GM18870 (cell line): ENCODE data around the gene CD82.
A peak's percentile ranks its signal among the peaks of the same experiment; 100 is the strongest.

ENCODE experiments used
- ATAC-seq: cut with Tn5 transposase; IDR thresholded peaks from one replicate; pipeline ENCODE4 v1.9.1; 2021; ENCODE audit warnings: moderate library complexity; ENCODE audit not compliant: unreplicated experiment

Gene CD82

DNA sequence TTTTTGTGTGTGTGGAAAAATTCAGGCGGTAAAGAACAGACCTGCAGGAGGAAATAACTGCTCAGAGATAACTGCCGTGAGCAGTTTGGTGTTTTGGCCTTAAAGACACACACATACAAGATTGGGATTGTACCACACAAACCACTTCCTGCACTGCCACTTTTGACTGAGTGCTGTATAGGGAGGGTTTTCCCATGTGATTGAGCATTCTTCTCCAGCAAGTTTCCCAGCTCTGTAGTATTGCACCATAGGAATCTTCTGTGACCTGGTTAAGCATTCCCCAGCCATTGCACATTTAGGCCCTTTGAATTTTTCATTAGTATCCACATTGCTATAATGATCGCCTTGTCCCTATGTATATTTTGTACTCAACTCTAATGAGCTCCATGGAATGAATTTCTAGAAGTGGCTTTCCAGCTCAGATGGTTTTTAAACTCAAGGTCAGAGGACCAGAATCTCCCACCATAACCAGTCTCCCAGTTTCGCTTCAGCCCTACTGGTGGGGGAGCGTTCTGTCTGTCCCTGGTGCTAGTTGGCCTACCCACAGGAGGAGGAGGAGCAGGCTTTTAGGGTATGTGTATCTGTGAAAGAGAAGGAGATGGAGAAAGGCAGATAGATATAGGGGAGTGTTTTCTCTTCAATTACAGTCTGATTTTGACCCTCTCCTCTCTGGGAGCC lies 9.3 kb downstream of the CD82 start:
- ATAC-seq: peak; percentile 47

DNA sequence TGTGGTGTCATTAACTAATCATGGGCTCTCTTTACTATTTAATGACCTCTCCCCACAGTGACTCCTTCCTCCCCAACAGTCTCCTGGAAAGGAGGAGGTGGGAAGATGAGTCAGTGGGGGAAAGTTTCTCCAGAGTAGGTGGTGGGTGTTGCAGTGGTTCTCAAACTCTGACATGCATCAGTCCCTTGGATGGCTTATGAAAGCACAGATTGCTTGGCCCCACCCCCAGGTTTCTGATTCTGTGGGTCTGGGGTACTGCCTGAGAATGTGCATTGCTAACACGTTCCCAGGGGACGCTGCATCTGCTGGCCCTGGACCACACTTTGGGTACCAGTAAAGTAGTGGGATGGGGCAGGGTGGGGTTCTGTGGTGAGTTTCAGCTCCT lies 9.8 kb downstream of the CD82 start:
- ATAC-seq: peak; percentile 15

DNA sequence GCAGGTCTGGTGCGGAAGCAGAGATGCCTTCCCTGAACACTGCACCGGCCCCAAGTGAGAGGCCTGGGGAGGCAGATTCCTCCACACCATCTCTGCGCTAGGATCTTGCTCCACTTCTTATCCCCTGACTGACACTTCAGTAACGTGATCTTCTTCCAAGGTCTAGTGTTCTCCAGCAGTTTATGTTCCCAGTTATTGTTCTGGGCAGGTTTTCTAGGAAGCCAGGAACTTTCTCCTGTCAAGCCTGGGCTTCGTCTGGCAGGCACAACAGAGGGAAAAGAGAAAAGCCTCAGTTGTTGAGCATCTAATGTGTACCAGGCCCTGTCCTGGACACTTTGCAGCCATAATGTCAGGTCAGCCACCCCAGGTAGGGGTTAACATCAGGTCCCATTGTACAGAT lies 10.5 kb downstream of the CD82 start:
- ATAC-seq: no peak

DNA sequence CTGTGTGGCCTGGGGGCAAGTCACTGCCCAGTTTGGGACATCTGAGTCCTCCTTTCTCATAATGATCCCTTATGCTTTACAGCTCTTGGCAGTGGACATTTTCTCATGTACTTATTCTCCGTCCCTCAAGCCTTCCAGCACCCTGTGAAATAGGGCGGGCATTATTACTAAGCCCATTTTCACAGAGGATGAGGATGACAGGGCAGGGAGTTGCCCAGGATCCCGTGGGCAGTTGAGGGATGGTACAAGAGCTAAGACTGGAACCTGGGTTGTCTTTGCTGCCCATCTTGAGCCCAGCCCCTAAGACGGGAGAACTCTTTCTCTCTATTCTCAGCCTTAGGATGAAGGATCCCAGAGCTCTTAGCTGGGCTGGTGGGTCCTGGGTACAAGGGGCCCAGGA lies 11.2 kb downstream of the CD82 start:
- no peak for ATAC-seq

DNA sequence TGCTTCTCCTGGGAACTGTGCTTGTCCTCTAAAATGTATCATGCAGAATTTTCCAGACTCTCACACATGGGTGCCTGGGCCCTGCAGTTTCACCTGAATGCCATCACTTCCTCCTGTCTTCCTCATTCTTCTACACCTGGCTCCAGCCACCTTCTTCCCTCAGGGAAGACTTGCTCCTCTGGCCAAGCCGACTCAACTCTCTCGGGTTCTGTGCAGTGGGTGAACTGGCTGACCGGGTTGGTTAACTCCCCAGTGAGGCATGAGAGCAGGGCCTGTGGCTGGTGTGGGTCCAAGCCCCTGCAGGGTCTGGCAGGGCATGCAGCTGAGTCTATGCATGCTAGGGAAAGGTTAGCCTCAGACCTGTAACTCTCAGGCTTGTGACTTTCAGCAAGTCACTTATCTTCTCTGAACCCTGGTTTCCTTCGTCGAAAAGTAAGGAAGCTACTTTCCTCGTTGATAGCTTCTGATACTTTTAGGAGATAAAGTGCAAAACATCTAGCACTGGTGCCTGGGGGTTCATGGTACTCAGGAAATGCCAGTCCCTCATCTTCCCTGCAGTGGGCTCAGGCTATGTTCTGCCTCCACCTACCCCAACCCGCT lies 11.9 kb downstream of the CD82 start:
- no peak for ATAC-seq

DNA sequence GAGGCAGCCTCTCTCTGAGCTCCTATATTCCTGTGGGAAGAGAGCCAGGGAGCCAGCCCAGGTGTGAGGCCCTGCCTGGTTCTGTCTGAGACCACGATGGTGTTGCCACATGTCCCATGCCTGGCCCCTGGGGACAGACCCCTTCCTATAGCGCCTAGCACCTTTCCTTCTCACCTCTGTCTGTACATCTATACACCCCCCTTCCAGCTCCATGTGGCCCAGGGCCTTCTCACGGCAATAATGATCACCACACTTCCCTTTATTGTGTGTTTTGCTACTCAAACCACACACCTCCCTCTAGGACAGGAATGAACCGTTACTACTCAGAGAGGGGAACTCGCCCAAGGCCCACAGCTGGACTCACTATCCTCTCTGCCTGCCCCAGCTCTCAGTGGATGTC lies 12.8 kb downstream of the CD82 start:
- peak; percentile 45 for ATAC-seq

DNA sequence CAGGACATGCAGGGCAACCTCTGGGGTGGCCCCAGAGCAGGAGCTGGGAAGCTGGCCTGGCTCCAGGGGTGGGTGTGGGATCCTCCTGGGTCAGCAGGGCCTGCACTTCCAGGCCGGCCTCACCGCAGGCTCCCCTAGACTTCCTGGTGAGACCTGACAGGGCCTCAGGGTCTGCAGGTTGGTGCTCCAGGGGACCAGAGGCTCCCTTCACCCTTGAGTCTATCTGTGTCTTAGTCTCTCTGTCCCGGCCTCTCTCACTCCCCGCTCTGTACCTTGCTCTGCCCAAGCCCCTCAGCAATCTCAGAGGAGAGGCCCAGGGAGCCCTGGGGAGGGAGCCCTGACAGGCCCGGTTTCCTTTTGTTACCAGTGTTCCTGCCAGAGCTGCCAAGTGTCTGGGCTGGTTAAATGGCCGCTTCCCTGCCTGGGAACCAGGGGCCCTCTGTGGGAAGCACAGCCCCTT lies 13.9 kb downstream of the CD82 start:
- no peak for ATAC-seq

DNA sequence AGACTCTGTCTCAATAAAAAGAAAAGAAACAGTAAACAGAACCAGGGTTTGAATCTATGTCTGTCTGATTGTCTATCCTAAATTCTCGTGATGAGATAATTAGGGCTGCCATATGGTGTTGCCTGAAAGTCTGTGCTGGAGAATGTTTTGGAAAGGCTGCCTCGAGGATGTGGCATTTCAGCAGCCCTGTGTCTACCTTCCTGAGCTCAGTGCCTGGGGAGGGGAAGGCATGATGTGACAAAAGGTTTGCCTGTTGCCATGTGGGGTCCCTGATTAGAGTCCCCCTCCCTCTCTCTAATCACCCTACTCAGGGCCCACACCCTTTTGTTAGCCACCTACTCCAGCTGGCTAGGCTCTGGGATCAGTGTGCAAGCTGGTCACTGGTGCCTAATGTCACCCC lies 15.2 kb downstream of the CD82 start:
- no peak for ATAC-seq

DNA sequence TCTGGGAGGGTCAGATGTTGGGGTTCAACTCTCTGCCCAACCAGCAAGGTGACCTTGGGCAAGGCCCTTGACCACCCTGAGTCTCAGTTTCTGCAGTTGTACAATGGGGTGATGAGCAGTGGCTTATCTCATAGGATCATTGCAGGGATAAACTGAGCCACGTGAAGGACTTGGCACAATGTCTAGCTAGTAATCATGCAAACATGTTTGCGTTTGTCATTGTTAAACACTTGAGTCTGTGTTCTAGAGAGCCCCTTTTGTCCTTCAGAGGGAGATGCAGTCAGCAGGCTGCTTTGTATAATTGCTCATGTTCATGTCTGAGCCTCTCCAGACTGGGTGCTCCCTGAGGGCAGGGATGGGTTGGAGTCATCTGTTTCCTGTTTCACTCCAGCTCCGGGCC lies 15.8 kb downstream of the CD82 start:
- ATAC-seq: no peak

DNA sequence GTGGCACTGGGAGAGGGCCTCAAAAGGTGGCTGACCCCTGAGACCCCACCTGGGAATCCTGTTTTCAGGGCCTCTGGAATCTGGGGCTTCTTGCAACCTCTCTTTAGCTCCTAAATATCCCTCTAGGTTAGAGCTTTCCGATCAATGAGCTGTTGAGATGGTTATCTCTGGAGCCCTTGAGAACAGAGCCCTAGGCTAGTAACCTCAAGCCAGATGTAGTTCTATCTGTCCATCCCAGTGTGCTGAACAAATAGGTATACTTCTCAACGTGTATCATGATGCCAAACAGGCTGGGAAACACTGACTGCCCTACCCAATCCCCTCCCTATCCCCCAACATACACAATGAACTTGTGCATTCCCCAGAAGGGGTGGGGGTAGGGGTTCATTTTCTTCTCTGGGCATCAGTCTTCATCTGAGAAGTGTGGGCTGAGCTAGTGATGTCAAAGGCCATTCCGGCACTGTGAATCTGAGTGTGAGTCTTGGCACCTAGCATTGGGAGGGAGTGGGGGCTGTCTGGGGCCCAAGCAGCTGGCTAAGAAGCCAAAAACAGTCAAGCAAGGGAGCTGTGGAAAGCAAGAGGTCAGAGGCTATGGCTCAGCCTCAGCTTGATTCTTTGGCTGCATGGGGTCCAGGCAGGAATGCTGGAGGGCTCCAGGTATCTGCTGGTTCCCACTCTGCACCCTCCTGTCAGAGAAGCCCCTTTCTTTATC lies 17.3 kb downstream of the CD82 start:
- no peak for ATAC-seq

DNA sequence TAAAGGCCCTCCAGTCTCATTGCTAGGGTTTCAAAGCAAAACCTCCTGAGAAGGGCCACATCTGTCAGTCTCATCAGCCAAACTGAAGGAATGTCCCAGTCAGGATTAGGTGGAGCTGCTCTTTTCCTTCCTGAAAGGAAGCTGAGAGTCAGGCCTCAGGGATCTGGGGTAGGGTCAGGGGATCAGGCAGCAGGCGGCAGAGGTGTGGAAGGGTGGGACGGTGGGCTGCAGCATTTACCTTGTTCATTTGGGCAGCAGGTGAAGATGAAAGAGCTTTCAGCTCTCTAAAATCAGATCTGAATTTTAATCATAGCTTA lies 17.8 kb downstream of the CD82 start:
- no peak for ATAC-seq

DNA sequence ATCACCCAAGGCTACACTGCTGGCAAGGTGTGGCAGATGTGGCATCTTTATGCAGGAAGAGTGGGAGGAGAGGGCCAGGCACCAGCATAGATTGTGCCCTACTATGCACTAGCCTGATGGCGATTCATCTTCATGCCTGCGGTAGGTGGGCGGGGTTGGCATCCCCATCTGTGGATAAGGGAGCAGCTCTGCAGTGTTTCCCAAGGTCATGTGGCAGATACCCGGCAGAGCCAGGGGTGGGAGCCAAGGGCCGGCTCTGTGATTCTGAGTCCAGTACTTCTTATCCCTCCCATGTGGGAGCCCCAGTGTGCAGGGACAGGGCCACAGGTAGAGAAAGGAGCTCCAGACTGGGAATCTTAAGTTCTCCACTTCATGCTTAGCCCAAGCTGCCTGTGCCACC lies 20.0 kb downstream of the CD82 start:
- ATAC-seq: no peak

DNA sequence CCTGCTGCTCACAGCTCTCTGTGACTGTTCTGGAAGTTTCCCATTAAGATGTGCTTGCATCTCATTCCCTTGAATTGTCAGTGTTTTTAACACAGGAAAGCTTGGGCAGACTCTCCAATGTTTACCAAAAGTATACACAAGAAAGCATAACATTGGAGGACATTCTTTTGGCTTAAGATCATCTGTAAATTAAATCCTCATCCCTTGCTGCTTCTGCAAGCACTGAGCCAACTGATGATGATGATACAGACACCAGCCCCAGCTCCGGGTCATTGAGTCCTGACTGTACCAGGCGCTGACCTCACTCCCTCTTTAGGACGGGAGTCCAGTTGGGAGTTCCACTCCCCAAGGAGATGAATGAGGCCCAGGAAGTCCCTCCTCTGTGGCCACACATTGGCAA lies 23.8 kb downstream of the CD82 start:
- ATAC-seq: no peak

DNA sequence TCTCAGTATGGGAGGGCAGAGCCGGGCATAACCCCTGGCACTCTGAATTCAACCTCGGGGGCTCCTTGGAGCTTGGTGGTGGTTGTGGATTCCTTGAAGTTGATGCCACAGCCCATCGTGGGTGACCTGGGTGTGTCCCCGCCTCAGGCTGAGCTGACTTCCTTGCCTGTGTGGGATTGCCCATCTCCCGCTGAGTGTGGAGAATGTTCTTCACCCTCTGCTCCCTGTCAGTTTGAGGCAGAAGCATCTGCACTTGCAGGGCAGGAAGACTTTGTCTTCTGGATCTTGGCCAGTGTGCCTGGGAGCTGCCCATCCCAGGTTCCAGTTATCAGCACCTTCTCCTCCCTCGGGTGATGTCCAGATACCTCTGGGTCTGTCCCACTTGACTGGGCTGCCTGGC lies 25.3 kb downstream of the CD82 start:
- no peak for ATAC-seq

DNA sequence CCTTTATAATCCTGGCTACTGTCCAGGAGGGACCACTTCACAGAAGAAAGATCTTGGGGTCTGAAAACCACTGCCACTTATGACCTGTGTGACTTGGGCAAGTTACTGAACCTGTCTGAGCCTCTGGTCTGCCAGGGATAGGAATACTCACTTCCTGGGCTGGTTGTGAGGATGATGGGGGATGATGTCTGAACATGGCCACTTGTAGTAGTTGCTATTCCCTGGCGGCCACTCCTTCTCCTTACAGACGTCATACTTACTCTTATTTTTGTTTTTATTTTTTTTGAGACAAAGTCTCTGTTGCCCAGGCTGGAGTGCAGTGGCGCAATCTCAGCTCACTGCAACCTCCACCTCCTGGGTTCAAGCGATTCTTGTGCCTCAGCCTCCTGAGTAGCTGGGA lies 26.1 kb downstream of the CD82 start:
- no peak for ATAC-seq

DNA sequence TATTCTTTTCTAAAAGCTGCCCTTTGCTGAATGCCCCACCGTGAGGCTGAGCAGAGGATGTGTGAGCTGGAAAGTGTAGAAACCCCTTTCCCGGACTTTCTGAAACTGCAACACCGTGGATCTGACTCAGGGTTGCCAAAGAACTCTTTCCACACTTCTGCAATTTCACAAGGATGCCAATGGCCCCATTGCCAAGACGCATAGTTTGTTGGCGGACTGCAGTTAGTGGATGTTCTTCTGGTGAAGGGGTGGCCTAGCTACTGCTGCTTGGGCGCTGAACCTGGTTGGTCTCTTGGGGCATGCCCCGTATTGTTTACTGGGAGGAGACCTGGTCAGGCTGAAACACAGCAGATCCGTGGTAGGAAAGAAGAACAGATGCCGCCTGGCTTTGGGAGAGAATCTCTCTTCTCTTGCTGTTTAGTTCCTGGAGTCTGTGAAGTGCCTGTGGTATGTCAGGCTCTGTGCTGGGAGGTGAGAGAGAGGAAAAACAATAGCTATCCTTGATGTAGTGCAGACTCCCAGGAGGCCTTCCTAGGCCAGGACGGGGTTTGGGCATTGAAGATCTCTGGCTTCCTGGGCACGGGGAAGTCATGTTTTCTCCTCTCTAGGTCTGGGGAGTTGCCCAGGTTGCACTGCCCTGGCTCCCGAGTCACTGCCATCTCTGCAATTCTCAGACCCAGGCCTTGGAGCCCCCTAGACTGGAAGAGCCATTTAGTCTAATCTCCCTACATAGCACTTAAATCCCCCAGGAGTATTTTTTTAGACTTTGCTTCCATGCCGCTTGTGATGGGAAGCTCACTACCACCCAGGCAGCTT lies 26.9 kb downstream of the CD82 start:
- ATAC-seq: no peak

DNA sequence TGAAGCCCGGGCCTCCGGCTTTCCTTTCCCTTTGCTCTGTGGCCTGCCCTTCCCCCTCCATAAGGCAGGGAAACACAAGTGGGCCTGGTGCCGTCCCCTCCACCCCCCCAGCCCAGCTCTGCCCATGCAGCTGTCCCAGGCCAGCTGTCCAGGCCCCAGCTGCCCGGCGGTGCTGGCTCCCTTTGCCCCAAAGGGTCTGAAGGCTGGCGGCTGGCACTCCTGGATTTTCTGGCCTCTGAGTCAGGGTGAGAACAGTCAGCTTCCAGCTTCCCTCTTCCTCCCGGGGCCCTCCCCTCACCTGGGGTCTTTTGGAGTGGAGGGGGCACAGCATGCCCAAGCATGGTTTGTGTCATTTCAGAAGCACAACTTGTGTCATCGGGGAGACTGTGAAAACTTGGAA lies 27.8 kb downstream of the CD82 start:
- ATAC-seq: no peak

DNA sequence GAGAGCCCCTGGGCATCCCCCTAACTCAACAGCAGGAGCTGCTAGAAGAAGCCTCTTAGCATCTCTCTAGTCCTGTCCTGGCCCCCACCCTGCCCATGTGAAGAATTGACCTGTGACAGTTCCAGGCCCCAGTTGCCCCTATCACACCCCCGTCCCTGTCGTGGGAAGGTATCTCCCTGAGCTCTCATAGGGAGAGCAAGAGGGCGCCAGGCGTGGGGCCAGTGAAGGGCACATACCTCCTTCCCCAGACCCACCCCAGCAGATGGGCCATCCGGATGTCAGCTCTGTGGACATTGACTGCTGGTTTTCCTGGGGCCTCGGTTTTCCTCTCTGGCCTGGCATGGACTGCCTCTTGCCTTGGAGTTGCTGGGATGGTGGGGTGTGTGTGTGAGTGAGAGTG lies 29.5 kb downstream of the CD82 start:
- ATAC-seq: no peak

DNA sequence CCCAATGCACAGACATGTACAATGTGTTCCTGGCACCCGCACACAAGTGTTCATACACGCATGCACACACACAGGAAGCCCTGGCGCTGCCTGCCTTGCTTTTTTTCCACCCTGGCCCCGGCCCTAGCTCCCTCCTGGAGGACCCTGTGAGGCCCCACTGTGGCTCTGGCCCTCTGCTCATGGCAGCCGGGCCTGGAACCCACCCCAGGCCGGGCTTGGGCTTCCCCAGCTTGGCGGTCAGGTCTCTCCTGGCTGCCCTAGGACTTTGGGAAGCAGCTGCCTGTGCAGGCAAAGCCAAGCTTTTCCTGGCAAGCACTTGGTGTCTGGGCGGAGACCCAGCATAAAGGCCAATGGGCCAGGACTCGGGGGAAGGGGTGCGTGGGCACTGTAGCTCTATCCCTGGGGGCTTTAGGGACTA lies 30.5 kb downstream of the CD82 start:
- ATAC-seq: no peak

DNA sequence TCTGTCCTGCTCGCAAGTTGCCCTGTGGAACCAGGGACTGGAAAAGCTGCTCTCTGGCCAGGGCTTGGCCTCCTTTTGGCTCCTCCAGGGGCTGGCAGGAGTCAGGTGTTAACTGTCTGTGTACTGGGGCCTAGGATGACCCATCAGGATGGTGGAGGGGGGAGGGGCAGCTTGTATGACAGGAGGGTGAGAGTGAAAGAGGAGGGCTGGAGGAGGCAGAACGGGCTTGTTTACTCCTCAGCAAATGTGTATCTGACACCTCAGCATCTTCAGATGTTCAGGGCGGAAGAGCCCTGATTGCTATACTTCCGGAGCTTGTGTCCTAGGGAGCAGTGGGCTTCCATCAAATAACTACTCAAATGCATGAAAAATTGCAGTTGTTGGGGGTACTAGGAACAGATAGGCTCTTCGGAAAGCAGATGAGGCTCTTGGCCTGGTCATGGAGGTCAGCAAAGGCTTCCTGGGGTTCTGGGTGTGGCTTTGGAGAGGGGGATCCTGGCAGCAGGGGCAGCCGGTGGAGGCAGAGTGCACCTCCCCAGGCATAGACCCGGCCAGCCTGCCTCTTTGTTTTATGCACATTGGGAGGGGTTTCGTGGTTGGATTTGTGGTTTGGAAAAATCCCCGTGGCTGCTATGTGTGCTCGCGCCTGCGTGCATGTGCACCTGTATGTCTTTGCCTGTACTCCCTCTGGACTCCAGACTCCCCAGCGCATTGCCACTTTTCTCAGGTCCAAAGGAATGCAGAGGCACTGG lies 31.2 kb downstream of the CD82 start:
- peak; percentile 46 for ATAC-seq
